ENCODE results near the gene TLX3. TPM values are rescaled to one million over a fixed set of nuclear protein-coding genes. Genes with fewer than 3 reads are reported as not detected.

The TLX3 gene
- total RNA-seq, 4 donors from 2014 or later, result not detected

DNA sequence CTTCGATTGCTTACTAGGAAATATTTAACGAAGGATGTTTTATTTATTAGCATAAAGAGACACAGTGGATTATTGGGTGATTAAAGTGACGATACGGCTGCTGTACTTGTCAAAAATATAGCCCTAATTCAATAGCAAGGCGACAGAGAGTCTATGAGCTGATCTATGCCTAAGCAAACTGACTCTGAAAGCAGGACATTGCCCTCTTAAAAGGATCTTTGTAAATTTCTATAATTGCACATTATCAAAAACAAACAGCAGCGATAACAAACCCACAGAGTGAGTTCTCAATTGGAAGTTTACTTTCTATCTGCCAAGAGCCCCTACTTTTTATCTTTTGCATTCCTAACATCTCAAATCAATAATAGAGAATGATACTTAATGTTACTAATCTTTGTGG, 31.4 kb downstream of the TLX3 start:
- Histone ChIP-seq H3K4me3 (no peak overlapping the region), H3K4me1 (peaks cover 0 to 13% (median 10%) of the 10 kb centered on the region in 4 donors), H3K36me3 (no peaks in the 10 kb centered on the region), H3K9me3 (no peaks in the 10 kb centered on the region), H3K27me3 (peaks cover 0 to 60% (median 3%) of the 10 kb centered on the region in 4 donors), H3K27ac (replicated peaks in 1 of 4) (no peak overlapping the region)
- intact Hi-C loops (cut with DNase I), result loop anchor here (10.0 kb wide), 1 partner anchor 596 kb away; no protein-coding TSS in a partner anchor
- WGBS, result 76% methylated on average over 6 of the region's 6 CpGs
- no peak for DNase-seq (ENCODE audit: extremely low spot score)
- TF ChIP-seq EP300 (IDR thresholded peaks at IDR 0.05) (no peak), POLR2AphosphoS5 (IDR thresholded peaks at IDR 0.05) (no peak), POLR2A (IDR thresholded peaks at IDR 0.05; ENCODE audit: low read depth) (no peak)
- TF ChIP-seq, protein P1, sequence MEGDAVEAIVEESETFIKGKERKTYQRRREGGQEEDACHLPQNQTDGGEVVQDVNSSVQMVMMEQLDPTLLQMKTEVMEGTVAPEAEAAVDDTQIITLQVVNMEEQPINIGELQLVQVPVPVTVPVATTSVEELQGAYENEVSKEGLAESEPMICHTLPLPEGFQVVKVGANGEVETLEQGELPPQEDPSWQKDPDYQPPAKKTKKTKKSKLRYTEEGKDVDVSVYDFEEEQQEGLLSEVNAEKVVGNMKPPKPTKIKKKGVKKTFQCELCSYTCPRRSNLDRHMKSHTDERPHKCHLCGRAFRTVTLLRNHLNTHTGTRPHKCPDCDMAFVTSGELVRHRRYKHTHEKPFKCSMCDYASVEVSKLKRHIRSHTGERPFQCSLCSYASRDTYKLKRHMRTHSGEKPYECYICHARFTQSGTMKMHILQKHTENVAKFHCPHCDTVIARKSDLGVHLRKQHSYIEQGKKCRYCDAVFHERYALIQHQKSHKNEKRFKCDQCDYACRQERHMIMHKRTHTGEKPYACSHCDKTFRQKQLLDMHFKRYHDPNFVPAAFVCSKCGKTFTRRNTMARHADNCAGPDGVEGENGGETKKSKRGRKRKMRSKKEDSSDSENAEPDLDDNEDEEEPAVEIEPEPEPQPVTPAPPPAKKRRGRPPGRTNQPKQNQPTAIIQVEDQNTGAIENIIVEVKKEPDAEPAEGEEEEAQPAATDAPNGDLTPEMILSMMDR (IDR thresholded peaks at IDR 0.05), result no peak

DNA sequence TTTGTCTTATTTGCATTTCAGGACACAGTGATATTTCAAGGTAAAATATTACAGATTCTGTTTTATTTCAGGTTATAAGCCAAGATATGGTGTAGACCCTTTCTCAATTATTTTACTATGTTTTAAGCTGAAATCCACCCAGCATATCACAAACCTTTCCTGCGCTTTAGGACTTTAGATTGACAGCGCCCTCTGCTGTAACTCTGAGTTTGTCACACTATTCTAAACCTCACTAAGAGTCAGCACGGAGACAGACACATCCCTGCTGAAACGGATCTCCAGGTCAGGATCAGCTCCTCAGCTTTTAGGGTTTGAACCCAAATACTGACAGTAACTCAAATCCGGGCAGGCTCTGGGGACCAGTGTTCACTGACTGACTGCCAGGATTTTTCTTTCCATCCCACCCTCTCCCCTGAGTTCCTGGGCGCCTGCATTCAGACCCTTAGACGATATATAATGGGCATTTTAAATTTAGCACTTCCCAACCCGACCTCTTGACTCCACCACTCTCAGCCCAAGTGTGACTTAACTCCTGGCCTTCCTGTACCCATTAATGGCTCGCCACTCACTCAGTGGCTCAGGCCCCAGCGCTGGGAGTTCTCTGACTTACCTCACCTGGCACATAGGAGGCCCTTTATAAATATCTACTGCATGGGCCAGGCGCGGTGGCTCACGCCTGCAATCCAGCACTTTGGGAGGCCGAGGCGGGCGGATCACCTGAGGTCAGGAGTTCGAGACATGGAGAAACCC, 33.5 kb downstream of the TLX3 start:
- DNase-seq (ENCODE audit: extremely low spot score), result no peak
- intact Hi-C loops (cut with DNase I), result loop anchor here (10.0 kb wide), 1 partner anchor 598 kb away; no protein-coding TSS in a partner anchor
- H3K27ac ChIP-seq (replicated peaks in 1 of 4), result no peak overlapping the region
- H3K27me3 ChIP-seq, result peaks cover 0 to 43% (median 3%) of the 10 kb centered on the region in 4 donors
- WGBS, result 49% methylated on average over 17 of the region's 17 CpGs
- TF ChIP-seq POLR2AphosphoS5 (IDR thresholded peaks at IDR 0.05) (no peak), POLR2A (IDR thresholded peaks at IDR 0.05; ENCODE audit: low read depth) (no peak)
- TF ChIP-seq, protein P1 (IDR thresholded peaks at IDR 0.05), result peak; percentile 27 to 52 (median 41)
- H3K4me1 ChIP-seq, result no peaks in the 10 kb centered on the region
- H3K9me3 ChIP-seq, result no peaks in the 10 kb centered on the region
- no peaks in the 10 kb centered on the region for H3K36me3 ChIP-seq
- H3K4me3 ChIP-seq, result no peak overlapping the region

DNA sequence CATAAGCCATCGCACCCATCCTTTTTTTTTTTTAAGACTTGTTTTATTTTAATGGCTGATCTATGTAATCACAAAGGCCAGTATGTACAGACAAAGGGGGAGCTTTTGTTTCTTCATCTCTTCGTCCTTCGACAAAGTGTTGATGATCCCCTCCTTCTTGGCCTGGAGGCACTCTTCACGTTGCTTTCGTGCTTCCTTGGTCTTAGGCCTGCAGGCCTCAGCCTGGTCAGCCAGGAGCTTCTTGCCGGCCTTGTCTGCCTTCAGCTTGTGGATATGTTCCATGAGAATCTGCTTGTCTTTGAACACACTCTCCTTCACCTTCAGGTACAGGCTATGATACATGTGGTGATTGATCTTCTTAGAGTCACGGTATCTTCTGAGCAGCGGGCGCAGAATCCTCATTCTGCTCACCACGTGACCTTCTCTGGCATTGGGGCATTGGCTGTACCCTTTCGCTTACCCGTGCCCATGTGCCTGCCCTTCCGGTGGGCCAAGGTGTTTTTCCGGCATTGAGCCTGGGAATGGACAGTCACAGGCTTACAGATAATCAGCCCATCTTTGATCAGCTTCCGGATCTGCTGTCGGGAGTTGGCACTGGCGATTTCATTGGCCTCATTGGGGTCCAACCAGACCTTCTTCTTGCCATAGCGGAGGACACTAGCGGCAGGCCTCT, 36.0 kb downstream of the TLX3 start:
- DNase-seq (ENCODE audit: extremely low spot score), result no peak
- no peak for TF ChIP-seq POLR2A (IDR thresholded peaks at IDR 0.05; ENCODE audit: low read depth)
- TF ChIP-seq, protein P1 (IDR thresholded peaks at IDR 0.05), result no peak
- no peak for TF ChIP-seq EP300 (IDR thresholded peaks at IDR 0.05)
- no peak for TF ChIP-seq POLR2AphosphoS5 (IDR thresholded peaks at IDR 0.05)
- Histone ChIP-seq H3K27me3 (peaks cover 0 to 23% (median 3%) of the 10 kb centered on the region in 4 donors), H3K9me3 (no peaks in the 10 kb centered on the region), H3K4me1 (no peaks in the 10 kb centered on the region), H3K36me3 (no peaks in the 10 kb centered on the region), H3K4me3 (no peak overlapping the region), H3K27ac (replicated peaks in 1 of 4) (no peak overlapping the region)
- intact Hi-C loops (cut with DNase I), result loop anchor here (10.0 kb wide), 1 partner anchor 600 kb away; no protein-coding TSS in a partner anchor
- 96% methylated on average over 19 of the region's 19 CpGs for WGBS

DNA sequence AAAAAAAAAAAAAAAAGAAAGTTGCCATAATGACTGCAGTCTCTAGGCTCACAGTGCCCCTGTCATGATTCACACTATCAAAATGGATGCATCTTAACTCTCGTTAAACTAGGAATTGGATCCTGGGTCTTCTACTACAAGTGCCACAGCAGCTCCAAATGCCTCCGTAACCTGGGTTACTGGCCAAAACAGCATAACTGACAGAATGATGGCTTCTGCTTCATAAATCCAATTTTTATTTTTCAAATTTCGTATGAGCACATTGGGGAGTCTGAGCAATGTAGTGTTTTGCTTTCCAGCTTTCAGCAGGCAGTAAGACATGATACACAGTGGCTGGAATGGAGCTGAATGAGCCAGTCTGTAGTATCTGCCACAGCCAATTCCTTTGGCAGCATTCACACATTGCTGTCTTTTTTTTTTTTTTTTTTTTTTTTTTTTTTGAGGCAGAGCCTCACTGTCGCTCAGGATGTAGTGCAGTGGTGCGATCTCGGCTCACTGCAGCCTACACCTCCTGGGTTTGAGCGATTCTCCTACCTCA, 42.6 kb downstream of the TLX3 start:
- TF ChIP-seq POLR2AphosphoS5 (IDR thresholded peaks at IDR 0.05) (no peak), EP300 (IDR thresholded peaks at IDR 0.05) (no peak), POLR2A (IDR thresholded peaks at IDR 0.05; ENCODE audit: low read depth) (no peak)
- TF ChIP-seq, protein P1 (IDR thresholded peaks at IDR 0.05), result no peak
- no peak for DNase-seq (ENCODE audit: extremely low spot score)
- 81% methylated on average over 7 of the region's 7 CpGs for WGBS

More for the DNA sequence above, 42.6 kb downstream of the TLX3 start:
- no peaks in the 10 kb centered on the region for H3K4me1 ChIP-seq
- no peaks in the 10 kb centered on the region for H3K36me3 ChIP-seq
- intact Hi-C loops (cut with DNase I), result no loop called here
- no peak overlapping the region for H3K27ac ChIP-seq (replicated peaks in 1 of 4)
- no peaks in the 10 kb centered on the region for H3K27me3 ChIP-seq
- H3K9me3 ChIP-seq, result no peaks in the 10 kb centered on the region
- no peak overlapping the region for H3K4me3 ChIP-seq

Measured in esophagus muscularis mucosa (tissue), 4 donors.